ENCODE results near the gene ABHD6.
"Not testable (repeated sequence)": the region's sequence is repeated elsewhere in the genome, so short reads cannot be mapped to it uniquely, and the experiment has no call there.

Gene ABHD6

DNA sequence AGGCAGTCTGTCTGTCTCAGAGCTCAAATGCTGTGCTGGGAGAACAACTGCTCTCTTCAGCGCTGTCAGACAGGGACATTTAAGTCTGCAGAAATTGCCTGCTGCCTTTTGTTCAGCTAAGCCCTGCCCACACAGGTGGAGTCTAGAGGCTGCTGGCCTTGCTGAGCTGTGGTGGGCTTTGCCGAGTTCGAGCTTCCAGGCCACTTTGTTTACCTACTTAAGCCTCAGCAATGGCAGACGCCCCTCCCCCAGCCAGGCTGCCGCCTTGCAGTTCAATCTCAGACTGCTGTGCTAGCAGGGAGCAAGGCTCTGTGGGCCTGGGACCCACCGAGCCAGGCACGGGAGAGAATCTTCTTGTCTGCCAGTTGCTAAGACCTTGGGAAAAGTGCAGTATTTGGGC lies 43.5 kb downstream of the ABHD6 start:
- DNase-seq (ENCODE audit: low spot score): no peak

DNA sequence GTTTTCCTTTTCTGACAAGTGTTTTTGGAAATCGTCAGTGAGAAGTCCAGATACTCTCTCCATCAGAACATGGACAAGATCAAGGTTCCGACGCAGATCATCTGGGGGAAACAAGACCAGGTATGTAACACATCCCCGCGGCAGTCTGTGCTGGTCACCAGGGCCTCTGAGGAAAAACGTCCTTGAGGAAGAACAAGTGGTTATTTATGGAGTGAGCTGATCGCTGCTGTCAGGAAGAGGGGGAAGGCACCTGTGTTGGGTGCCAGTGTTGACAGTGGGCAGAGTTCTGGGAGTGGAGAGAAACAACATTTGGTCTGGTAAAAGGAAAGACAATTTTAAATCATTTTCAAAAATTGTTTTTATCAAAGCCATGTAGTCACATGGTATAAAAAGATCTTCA lies 47.7 kb downstream of the ABHD6 start:
- no peak for DNase-seq (ENCODE audit: low spot score)

DNA sequence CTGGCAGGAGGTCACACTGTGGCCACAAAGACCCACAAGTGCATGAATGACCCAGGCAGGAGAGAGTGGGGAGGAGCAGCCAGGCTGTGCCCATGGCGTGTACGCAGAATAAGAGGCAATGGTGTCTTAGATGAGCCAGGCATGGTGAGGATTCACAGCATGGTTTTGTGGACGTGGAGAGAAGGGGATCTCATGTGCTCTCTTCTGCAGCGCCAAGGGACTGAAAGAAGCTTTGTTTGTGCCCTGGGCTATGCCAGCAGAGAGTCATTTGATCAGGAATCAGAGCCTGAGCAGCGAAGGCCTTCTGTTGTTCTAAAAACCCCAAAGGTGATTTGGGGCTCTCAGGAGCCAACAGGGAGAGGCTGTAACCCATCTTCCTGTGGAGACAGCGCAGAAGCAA lies 49.8 kb downstream of the ABHD6 start:
- DNase-seq (ENCODE audit: low spot score): no peak

DNA sequence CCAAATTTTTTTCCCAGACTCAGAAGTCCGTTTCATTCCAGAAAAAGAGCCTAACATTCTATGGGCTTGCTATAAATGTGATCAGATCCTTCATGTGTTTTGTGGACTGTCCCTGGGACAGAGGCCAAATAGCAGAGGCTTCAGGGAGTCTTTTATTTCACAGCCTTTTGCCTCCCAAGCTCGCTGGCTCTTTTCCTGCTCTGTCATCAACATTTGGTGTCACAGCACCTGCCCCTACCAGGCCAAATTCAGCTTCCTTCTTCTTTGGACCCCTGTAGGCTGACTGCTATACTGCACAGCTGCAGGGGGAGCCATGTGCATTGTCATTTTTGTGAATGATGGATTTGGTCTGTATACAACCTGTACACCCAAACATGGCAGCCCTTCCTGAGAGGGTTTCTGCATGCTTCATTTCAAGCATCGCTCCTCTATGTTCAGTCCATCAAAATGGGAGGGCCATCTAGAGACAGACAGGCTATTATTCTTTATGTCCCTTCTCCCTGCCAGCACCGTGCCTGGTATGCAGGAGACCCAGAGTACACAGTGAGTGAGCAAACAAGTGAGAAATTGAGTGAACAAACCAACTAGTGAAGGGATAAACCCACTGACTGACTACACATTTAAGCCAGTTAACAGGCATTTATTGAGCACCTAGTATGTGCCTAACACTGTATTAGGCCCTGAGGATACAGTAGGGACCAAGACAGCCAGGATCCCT lies 50.6 kb downstream of the ABHD6 start:
- DNase-seq (ENCODE audit: low spot score): no peak

DNA sequence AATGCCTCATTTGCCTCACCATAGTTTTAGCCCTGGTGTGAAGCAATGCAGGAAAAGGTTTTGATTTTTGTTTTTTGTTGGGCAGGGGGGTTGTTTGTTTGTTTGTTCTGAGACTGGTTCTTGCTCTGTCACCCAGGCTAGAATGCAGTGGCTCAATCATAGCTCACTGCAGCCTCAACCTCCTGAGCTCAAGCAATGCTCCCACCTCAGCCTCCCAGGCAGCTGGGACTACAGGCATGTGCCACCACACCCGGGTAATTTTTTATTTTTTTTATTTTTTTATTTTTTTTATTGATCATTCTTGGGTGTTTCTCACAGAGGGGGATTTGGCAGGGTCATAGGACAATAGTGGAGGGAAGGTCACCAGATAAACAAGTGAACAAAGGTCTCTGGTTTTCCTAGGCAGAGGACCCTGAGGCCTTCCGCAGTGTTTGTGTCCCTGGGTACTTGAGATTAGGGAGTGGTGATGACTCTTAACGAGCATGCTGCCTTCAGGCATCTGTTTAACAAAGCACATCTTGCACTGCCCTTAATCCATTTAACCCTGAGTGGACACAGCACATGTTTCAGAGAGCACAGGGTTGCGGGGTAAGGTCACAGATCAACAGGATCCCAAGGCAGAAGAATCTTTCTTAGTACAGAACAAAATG lies 51.5 kb downstream of the ABHD6 start:
- not testable (repeated sequence) for DNase-seq (ENCODE audit: low spot score)

DNA sequence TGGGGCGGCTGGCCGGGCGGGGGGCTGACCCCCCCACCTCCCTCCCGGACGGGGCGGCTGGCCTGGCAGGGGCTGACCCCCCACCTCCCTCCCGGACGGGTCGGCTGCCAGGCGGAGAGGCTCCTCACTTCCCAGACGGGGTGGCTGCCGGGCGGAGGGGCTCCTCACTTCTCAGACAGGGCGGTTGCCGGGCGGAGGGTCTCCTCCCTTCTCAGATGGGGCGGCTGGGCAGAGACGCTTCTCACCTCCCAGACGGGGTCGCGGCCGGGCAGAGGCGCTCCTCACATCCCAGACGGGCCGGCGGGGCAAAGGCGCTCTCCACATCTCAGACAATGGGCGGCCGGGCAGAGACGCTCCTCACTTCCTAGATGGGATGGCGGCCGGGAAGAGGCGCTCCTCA lies 52.9 kb downstream of the ABHD6 start:
- DNase-seq (ENCODE audit: low spot score): not testable (repeated sequence)

DNA sequence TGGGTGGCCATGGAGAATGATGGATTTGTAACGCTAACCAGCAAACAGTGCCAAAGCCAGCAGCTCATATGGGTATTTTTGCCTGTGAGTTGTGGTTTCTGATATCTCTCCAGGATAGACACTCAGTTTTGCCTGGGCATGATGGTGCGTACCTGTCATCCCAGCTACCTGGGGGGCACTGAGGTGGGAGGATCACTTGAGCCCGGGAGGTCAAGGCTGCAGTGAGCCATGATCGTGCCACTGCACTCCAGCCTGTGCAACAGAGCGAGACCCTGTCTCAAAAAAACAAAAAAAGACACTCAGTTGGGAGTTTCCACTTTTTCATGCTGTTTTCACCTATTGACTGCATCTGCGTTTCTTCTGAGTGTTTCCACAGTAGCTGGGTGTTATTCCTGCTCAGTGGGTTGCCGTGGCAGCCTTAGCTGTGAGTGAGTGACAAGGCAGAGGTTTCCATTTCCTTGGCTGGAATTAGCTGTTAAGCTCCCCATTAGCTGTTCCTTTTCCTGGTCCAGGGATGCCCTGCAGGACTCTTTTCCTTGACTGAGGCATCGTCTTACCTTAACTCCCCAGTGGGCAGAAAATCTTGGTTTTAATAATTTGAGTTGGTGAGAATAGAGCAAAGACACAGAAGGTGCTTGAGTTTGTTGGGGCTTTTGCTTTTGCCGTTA lies 54.2 kb downstream of the ABHD6 start:
- DNase-seq (ENCODE audit: low spot score): no peak

DNA sequence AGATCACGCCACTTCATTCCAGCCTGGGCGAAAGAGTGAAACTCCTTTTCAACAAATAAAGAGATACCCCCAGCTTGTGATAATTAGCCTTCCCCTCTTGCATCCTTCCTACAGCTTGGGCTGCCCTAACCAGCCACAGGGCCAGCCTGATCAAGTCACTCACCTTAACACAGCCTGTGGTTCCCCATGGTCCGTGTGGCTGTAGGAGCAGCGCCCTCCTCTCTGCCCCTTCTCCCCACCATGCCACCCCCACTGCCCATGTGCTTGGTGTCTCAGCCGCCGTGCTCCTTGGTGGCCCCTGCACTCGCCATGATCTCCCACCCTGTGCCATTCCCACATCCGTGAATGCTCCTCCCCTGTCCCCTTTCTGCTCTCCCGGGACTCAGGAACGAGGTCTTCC lies 55.3 kb downstream of the ABHD6 start:
- DNase-seq (ENCODE audit: low spot score): no peak

DNA sequence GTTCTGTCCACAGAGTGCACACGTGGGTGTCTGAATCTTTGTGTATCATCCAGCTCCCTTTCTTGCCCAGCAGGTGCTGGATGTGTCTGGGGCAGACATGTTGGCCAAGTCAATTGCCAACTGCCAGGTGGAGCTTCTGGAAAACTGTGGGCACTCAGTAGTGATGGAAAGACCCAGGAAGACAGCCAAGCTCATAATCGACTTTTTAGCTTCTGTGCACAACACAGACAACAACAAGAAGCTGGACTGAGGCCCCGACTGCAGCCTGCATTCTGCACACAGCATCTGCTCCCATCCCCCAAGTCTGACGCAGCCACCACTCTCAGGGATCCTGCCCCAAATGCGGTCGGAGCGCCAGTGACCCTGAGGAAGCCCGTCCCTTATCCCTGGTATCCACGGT lies 55.9 kb downstream of the ABHD6 start:
- no peak for DNase-seq (ENCODE audit: low spot score)

DNA sequence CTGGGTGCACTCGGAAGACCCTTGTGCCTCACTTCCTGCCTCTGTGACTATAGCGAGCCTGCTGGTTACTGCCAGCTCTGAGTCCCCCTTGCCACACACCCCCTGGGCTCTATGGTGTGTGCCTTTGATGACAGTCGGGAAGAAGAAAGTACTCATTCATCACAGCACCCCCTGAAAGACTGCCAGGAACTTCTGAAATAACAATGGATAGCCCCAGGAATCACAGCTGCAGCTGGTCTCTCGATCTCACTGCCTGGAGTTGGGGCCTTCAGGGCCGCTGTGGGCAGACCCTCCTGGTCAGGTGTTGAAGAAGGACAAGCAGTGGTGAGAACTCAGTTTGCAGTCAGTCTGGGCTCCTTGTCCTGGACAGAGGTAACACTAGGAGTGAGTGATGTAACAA lies 58.7 kb downstream of the ABHD6 start:
- DNase-seq (ENCODE audit: low spot score): no peak

DNA sequence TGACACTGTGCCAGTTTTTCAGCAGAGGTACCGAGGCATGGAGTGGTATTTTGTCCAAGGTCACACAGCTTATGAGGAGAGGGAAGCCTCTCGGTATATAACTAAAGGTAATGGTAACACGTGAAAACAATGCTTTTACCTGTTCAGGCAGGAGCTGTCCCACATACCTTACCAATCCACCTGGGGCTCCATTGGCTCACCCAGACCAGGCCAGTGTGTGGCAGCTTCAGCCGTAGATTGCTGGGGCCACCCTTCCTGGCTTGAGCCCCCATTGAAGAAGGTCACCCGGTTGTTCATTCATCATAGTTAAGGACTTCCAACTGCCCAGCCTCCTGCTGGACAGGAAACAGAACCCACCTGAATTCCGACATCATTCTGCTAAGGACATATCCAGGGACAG lies 59.3 kb downstream of the ABHD6 start:
- no peak for DNase-seq (ENCODE audit: low spot score)

DNA sequence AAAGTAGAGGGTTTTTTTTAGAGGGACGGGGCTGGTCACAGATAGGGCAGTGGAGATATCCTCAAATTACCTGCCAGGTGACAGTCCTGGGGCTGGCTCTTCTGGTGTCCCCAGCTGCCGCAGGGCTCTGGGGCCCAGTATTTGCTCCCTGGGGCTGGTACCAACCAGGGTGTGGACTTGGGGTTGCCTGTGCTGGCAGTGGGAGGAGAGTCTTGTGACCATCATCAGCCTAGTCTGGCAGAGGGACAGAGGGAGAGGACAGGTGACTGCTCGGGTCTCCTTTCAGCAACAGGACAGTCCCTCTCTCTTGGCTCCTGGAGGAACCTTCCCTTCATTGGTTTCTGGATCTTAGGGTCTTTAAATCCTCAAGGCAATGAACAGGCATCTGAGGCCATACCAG lies 60.6 kb downstream of the ABHD6 start:
- DNase-seq (ENCODE audit: low spot score): no peak

DNA sequence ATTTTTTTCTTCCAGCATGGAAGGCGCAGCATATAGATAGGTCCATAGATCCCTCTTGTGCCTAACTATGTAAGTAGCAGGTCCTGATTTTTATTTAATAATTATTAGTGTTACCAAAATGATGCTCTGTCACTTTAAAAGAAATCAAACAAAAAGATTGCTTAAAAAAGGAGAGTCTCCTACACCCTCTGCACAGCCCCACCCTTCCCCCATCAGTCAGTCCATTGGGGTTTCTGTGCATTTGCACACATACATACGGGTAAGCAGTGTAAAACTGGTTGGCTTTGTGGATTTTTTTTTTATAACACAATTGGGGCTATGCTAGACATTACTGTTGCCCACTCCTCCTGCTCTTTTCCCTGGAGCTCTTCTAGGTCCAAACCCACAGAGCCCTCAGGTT lies 61.5 kb downstream of the ABHD6 start:
- DNase-seq (ENCODE audit: low spot score): no peak

DNA sequence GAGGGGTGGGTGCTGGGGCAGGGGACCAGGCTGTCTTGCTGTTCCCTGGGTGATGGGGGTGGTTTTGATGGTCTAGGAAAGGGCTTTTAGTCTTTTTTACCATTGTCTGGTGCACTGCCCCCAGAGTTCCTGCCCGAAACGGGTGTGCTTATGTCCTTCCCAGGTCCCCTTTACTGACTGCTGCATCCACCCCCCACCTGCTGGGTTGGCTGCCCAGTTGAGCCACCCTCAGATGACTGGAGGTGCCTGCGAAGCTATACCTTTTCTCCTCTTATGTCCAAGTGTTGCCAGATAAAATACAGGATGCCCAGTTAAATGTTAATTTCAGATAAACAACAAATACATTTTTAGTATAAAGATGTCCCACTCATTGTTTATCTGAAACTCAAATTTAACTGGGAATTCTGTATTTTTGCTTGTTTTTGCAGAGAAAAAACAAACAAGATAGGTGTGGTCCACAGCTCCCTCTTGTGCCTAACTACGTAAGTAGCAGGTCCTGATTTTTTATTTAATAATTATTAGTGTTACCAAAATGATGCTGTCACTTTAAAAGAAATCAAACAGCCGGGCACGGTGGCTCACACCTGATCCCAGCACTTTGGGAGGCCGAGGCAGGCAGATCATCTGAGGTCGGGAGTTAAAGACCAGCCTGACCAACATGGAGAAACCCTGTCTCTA lies 62.4 kb downstream of the ABHD6 start:
- peak; percentile 61 for DNase-seq (ENCODE audit: low spot score)

DNA sequence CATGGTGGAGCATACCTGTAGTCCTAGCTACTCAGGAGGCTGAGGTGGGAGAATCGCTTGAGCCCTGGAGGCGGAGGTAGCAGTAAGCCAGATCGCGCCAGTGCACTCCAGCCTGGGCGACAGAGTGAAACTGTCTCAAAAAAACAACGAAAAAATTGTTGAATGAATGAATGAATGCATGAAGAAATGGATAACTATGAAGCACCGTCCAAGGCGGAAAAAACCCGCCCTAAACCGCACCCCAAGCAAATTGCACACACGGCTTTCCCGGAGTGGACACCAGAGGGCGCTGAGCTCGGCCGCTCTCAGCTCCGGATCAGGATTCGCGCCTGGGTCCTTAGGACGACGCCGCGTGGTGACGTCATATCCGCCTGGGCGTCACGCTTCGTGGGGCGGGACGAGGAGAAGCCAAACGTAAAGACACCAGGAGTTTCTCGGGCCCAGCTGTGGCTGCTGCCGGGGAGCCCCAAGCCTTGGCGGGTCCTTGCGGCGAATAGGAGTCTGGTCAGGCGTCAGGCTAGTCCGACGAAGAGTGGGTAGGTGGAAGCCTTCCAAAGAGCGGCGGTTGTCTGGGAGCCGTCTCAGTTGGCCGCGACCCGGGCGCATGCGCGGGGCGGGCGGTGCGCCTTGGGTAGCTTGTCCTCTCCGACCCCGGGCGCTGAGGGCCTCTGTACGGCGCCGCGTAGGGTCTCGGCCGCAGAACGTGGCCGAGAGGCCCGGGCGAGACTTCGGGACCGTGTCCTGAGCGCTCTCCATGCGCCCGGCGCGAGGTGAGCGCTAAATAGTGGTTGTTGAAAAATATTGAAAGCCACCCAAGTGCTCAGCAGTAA lies 68.5 kb downstream of the ABHD6 start, which contains the start of the genes HTD2 and RPP14:
Gene HTD2 (plus strand): TSS at position 639 of the 830 bp plus-strand sequence. CDS start 11,094 bp downstream, outside the sequence.
Gene RPP14 (plus strand): TSS at position 364 of the 830 bp plus-strand sequence. CDS start 4,085 bp downstream, outside the sequence.
- DNase-seq (ENCODE audit: low spot score): peak; percentile 94

DNA sequence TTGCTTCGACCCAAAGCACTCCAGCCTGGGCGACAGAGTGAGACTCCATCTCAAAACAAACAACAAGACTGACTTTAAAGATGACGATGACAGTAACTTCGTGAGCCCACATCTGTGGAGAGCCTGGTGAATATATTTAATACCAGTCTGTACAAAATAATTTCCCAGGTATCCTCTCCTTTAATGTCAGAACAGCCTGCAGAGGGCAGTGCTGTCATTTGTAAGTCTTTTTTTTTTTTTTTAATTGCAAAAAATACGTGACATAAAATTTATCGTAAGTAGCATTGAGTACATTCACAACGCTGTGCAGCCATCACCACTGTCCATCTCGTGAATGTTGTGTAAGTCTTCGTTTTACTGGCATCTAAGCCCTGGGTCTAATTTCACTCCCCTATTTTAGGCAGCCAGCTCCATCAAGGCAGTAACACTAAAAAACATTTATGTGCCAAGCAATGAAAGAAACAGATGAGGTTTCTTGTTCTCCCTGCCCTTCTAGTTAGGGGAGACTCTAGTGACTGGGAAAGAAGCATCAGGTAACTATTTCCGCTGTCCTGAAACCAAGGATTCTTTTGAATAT lies 70.1 kb downstream of the ABHD6 start:
- peak; percentile 69 for DNase-seq (ENCODE audit: low spot score)

DNA sequence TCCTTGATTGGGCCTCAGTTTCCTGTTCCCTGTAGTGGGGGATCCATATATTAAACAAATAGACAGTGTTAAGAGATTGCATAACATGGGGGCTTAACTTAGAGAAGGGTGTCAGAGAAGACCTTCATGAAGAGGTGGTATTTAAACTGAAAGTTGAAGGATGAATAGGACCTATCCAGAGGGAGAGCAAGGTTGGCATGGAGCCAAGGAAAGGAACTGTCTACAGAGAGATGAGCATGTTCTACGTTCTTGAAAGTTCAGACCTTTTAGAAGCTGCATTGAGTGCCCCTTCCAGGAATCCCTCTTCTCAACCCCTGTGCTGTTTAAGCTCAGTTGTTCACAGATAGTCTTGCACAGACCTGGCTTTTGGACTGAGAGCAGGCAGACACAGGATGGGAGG lies 71.1 kb downstream of the ABHD6 start:
- no peak for DNase-seq (ENCODE audit: low spot score)

DNA sequence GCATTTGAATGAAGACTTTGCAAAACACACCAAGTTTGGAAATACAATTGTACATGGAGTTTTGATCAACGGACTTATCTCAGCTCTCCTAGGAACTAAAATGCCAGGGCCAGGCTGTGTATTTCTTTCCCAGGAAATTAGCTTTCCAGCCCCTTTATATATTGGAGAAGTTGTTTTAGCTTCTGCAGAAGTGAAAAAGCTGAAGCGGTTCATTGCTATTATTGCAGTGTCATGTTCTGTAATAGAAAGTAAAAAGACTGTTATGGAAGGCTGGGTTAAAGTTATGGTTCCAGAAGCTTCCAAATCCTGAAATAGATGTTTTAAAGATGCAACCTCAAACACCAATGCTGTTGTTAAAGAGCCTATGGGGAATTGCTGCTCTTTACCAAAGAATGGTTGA lies 80.2 kb downstream of the ABHD6 start:
- DNase-seq (ENCODE audit: low spot score): no peak

DNA sequence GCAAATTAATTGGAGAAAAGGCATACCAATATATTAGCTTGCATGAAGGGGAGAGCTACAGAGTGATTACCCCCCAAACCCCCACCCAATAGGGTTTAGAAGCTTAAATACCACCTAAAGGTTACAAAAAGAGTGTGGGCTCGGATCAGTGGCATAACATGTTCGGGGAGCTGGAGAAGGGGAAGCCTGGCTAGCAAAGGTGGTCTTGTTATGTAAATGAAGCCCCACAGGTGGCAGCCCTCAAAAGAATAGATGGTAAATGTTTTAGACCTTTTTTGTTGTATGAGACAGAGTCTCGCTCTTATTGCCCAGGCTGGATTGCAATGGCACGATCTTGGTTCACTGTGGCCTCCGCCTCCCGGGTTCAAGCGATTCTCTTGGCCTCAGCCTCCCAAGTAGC lies 84.2 kb downstream of the ABHD6 start:
- DNase-seq (ENCODE audit: low spot score): no peak

DNA sequence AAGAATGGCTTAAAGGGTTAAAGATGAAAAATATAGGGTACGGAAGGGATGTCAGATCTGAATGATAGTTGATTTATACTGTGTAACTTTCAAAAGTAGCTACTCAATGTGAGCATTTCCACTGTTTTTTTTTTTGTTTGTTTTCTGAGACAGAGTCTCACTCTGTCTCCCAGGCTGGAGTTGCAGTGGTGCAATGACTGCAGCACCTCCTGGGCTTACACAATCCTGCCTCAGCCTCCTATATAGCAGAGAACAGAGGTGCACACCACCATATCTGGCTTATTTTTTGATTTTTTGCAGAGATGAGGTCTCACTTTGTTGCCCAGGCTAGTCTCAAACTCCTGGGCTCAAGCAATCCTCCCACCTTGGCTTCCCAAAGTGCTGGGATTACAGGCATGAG lies 85.2 kb downstream of the ABHD6 start:
- DNase-seq (ENCODE audit: low spot score): no peak

All from SW480 (cell line).